OCI-LY3 (cell line): ENCODE results near the gene ZNF691.

Source experiments
- H2AFZ ChIP-seq: fragments of 200-600, 300-600 bp; shearing (Covaris generic); 2 replicates; pipeline ENCODE4 v1.6.0; 2014; ENCODE audit warnings: antibody characterized with exemption, low read depth, low read length
- H3K27ac ChIP-seq: fragments of 200-600, 300-600 bp; sonication (generic); 2 replicates; pipeline ENCODE4 v1.5.1; 2014; ENCODE audit warnings: mild to moderate bottlenecking, low read length, moderate library complexity, mixed read lengths
- H3K27me3 ChIP-seq: fragments of 200-600, 300-600 bp; sonication (generic); 2 replicates; pipeline ENCODE4 v1.6.1; 2014; ENCODE audit warnings: low read depth, low read length, mixed read lengths
- H3K36me3 ChIP-seq: fragments of 200-600, 300-600 bp; sonication (generic); replicated peaks from 2 replicates; pipeline ENCODE3; 2014; ENCODE audit warnings: low read depth, low read length, mixed read lengths
- H3K4me1 ChIP-seq: fragments of 300-600, 200-600 bp; sonication (generic); 2 replicates; pipeline ENCODE4 v1.6.1; 2014; ENCODE audit warnings: low read length, mixed read lengths
- H3K4me2 ChIP-seq: fragments of 200-600, 300-600 bp; sonication (generic); 2 replicates; pipeline ENCODE4 v1.6.1; 2014; ENCODE audit warnings: low read length, mixed read lengths
- H3K4me3 ChIP-seq: fragments of 300-600, 200-600 bp; sonication (generic); 2 replicates; pipeline ENCODE4 v1.5.1; 2014; ENCODE audit warnings: antibody characterized with exemption, mild to moderate bottlenecking, low read length, moderate library complexity
- H3K79me2 ChIP-seq: fragments of 300-600, 200-600 bp; shearing (Covaris generic); 2 replicates; pipeline ENCODE4 v1.6.1; 2014; ENCODE audit warnings: mild to moderate bottlenecking, low read length, mixed read lengths
- H3K9ac ChIP-seq: fragments of 300-600, 200-600 bp; shearing (Covaris generic); 2 replicates; pipeline ENCODE4 v1.6.0; 2014; ENCODE audit warnings: mild to moderate bottlenecking, low read length, moderate library complexity
- H3K9me3 ChIP-seq: fragments of 200-600, 300-600 bp; shearing (Covaris generic); 2 replicates; pipeline ENCODE4 v1.6.1; 2014; ENCODE audit warnings: low read length, mixed read lengths; ENCODE audit not compliant: insufficient read depth
- H4K20me1 ChIP-seq: fragments of 200-600, 300-600 bp; sonication (generic); 2 replicates; pipeline ENCODE4 v1.6.1; 2016; ENCODE audit warnings: low read length, mixed read lengths; ENCODE audit not compliant: insufficient read depth
- CTCF ChIP-seq: fragments of 200-600, 300-600 bp; sonication (generic); IDR thresholded peaks from 2 replicates; pipeline ENCODE4 v1.5.1; 2014; ENCODE audit warnings: antibody characterized with exemption, low read length, low read depth
- EZH2phosphoT487 ChIP-seq: fragments of 200-600 bp; shearing (Covaris generic); IDR thresholded peaks from 2 replicates; pipeline ENCODE4 v1.6.1; 2018; ENCODE audit warnings: antibody characterized with exemption, mixed run types, low read depth

The ZNF691 gene

GRCh38 chr1:42833981-42834380, 12.4 kb upstream of the ZNF691 start:
- Histone ChIP-seq H3K9ac (no peak overlapping the region), H2AFZ (no peak overlapping the region; the same call in 1 of the 2 replicates), H3K36me3 (no peaks in the 10 kb centered on the region), H3K4me3 (no peak overlapping the region), H4K20me1 (no peaks in the 10 kb centered on the region), H3K79me2 (no peaks in the 10 kb centered on the region), H3K4me1 (peaks cover 22% of the 10 kb centered on the region), H3K27me3 (no peaks in the 10 kb centered on the region), H3K9me3 (no peaks in the 10 kb centered on the region), H3K4me2 (peak overlapping the region; percentile 17; the same call in 1 of the 2 replicates), H3K27ac (no peak overlapping the region)
- no peak for TF ChIP-seq EZH2phosphoT487
- no peak for TF ChIP-seq CTCF

GRCh38 chr1:42834803-42835202, 11.6 kb upstream of the ZNF691 start:
- TF ChIP-seq CTCF (no peak), EZH2phosphoT487 (no peak)
- no peak overlapping the region for H3K27ac ChIP-seq
- H3K79me2 ChIP-seq, result no peaks in the 10 kb centered on the region
- no peaks in the 10 kb centered on the region for H3K36me3 ChIP-seq
- no peaks in the 10 kb centered on the region for H3K27me3 ChIP-seq
- H3K4me1 ChIP-seq, result peaks cover 24% of the 10 kb centered on the region
- H3K9me3 ChIP-seq, result no peaks in the 10 kb centered on the region
- H2AFZ ChIP-seq, result no peak overlapping the region
- no peak overlapping the region for H3K9ac ChIP-seq
- no peak overlapping the region for H3K4me3 ChIP-seq
- no peak overlapping the region for H3K4me2 ChIP-seq
- no peaks in the 10 kb centered on the region for H4K20me1 ChIP-seq

GRCh38 chr1:42835422-42835821, 11.0 kb upstream of the ZNF691 start:
- no peak overlapping the region for H3K9ac ChIP-seq

GRCh38 chr1:42837709-42838108, 8.7 kb upstream of the ZNF691 start:
- H3K27me3 ChIP-seq, result no peaks in the 10 kb centered on the region
- TF ChIP-seq EZH2phosphoT487, result no peak
- no peak for TF ChIP-seq CTCF
- H4K20me1 ChIP-seq, result no peaks in the 10 kb centered on the region
- peak overlapping the region; percentile 76; the same call in 1 of the 2 replicates for H3K4me2 ChIP-seq
- no peaks in the 10 kb centered on the region for H3K36me3 ChIP-seq
- no peak overlapping the region for H3K4me3 ChIP-seq
- H3K27ac ChIP-seq, result no peak overlapping the region
- H3K9ac ChIP-seq, result no peak overlapping the region
- no peaks in the 10 kb centered on the region for H3K79me2 ChIP-seq
- H2AFZ ChIP-seq, result no peak overlapping the region
- H3K9me3 ChIP-seq, result no peaks in the 10 kb centered on the region
- peaks cover 24% of the 10 kb centered on the region for H3K4me1 ChIP-seq

More at GRCh38 chr1:42835422-42835821, 11.0 kb upstream of the ZNF691 start:
- no peaks in the 10 kb centered on the region for H3K9me3 ChIP-seq
- H3K4me2 ChIP-seq, result no peak overlapping the region
- H2AFZ ChIP-seq, result no peak overlapping the region
- no peaks in the 10 kb centered on the region for H3K79me2 ChIP-seq
- H3K4me3 ChIP-seq, result no peak overlapping the region
- H3K27ac ChIP-seq, result no peak overlapping the region
- no peaks in the 10 kb centered on the region for H3K27me3 ChIP-seq
- H3K36me3 ChIP-seq, result no peaks in the 10 kb centered on the region
- TF ChIP-seq CTCF (no peak), EZH2phosphoT487 (no peak)
- H4K20me1 ChIP-seq, result no peaks in the 10 kb centered on the region
- peaks cover 24% of the 10 kb centered on the region for H3K4me1 ChIP-seq
